ENCODE results near the gene TRIM47.
"Not testable (repeated sequence)": the region's sequence is repeated elsewhere in the genome, so short reads cannot be mapped to it uniquely, and the experiment has no call there.

The TRIM47 gene

DNA sequence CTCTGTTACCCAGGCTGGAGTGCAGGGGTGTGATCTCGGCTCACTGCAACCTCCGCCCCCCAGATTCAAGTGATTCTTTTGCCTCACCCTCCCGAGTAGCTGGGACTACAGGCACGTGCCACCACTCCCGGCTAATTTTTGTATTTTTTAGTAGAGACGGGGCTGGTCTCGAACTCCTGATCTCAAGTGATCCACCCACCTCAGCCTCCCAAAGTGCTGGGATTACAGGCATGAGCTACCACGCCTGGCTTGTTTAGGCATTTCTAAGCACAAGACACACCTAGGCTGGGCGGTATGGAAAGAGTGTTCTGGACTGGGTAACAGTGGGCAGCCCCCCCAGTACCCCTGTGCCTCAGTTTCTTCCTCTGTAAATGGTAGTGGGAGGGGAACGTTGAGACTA is 8.2 kb downstream of the TRIM47 start:
- not testable (repeated sequence) for DNase-seq (ENCODE audit: low spot score)

DNA sequence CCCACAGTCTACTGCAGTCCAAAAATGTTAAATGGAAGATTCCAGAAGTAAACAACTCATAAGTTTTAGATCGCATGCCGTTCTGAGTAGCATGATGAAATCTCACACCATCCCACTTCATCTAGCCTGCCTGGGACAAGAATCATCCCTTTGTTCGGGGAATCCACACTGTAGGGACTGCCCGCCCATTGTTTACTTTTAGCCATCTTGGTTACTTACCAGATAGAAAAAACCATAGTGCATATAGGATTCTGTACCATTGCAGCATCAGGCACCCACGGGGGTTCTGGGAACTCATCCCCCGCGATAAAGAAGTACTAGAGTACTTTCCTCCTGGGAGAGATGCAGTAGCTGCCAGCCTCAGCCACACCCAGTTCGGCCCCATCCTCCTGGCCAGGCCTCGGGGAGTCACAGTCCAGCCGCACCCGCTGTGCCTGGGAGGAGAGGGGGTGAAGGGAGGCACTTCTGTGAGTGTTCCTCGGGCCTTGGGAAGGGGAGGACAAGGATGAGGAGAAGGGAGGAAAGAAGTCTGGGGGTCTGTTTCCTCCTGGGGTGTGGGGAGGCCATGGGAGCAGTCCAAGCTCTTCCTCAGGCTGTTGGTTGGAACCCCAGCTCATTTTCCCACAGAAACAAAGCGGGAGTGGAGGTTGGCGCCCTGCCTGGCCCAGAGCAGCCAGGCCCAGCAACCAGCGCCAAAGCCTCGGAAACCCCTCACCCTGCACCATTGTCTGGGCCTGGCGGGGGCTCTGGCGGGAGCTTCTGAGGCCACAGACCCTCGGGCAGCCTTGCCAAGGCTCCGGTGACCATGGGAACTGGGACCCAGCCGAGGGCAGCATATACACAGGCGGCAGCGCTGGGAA is 8.9 kb downstream of the TRIM47 start:
- DNase-seq (ENCODE audit: low spot score) = peak; percentile 63

DNA sequence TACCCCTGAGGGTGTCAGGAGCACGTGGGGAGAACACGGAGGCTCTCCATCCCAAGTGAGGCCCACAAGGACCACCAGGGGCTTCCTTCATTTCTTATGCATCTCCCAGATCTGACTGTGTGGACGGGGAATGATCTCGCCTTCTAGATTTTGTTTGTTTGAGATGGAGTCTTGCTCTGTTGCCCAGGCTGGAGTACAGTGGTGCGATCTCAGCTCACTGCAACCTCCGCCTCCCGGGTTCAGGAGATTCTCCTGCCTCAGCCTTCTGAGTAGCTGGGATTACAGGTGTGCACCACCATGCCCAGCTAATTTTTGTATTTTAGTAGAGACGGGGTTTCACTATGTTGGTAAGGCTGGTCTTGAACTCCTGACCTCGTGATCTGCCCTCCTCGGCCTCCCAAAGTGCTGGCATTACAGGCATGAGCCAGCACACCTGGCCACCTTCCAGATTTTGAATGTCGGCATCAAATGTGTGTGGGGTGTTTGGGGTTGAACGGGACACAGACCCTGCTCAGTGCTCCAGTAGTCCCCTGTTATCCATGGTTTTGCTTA is 9.6 kb downstream of the TRIM47 start:
- not testable (repeated sequence) for DNase-seq (ENCODE audit: low spot score)

GRCh38 chr17:75865404-75866188 is 12.8 kb downstream of the TRIM47 start:
- DNase-seq (ENCODE audit: low spot score) = not testable (repeated sequence)

DNA sequence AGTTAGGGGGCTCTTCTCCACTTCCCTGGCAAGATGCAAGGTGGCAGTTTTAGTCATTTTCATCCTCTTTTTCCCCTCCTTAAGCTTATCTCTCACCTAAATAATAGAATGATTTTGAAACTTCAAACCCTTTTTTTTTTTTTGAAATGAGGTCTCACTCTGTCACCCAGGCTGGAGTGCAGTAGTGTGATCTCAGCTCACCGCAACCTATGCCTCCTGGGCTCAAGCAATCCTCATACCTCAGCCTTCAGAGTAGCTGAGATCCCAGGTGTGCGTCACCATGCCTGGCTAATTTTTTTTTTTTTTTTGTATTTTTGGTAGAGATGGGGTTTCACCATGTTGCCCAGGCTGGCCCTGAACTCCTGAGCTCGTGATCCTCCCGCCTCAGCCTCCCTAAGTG is 13.5 kb downstream of the TRIM47 start:
- not testable (repeated sequence) for DNase-seq (ENCODE audit: low spot score)

- peak; percentile 66 for DNase-seq (ENCODE audit: low spot score)
Measured at GRCh38 chr17:75864448-75864871, 13.9 kb downstream of the TRIM47 start.

- no peak for DNase-seq (ENCODE audit: low spot score)
Measured at GRCh38 chr17:75861927-75862317, 16.5 kb downstream of the TRIM47 start.

GRCh38 chr17:75859358-75859757 is 19.0 kb downstream of the TRIM47 start:
- not testable (repeated sequence) for DNase-seq (ENCODE audit: low spot score)

- no peak for DNase-seq (ENCODE audit: low spot score)
Measured at GRCh38 chr17:75856062-75856756, 22.2 kb downstream of the TRIM47 start.

DNA sequence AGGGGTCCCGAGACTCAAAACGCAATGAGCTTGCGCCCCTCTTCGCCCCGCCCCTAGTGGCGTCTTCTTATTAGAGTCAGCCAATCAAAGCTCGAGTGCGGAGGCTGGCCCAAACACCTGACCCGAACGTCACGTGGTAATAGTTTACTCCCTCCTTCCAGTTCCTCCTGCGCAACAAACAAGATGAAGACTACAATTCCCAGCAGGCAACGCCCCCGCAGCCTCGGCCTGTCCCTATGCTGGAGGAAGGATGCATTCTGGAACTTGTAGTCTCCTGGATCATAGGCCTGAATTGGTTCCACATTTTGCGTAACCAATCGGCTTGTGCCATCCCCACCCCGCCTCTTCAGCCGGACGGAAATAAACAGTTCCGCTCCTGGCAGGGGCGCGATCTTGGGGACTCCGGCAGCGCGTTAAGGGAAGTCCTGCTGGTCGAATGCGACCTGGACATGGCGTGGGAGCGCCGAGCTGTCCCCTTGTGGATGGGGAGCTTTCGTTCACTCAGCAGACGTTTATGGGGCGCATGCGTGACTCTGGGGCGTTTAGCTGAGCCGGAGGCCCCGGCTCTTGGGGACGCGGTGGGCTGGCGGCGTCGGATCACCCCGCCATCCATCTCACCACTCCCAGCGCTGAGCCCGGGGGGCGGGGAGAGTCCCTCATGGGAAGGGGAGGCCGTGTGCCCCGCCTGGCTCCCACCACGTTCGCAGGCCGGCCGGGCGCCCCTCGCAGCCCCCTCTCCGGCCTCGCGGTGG is 22.9 kb downstream of the TRIM47 start, which contains the start of gene WBP2:
Gene WBP2, minus strand, starts transcription at position 26 of the 752 bp plus-strand sequence. CDS start 38 bp downstream, outside the sequence.
- DNase-seq (ENCODE audit: low spot score) = peak; percentile 99

DNA sequence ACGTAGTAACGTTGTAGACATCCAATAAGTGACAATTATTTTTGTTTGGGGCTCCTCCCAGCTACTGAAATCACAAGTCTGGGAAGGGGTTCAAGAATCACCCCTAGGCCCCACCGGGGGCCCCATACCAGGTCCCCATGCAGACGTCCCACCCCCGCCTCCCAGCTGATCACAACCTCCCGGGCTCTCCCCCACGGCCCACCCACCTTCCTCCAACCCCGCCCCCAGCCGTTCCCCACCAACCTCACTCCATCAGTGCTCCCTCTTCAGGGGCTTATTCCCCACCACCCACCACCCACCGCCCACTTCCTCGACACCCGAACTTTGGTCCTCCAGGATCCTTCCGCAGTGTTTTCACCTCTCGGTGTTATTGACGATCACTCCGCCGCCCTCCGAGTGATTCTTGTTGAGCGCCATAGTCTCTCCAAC is 23.5 kb downstream of the TRIM47 start:
- no peak for DNase-seq (ENCODE audit: low spot score)

DNA sequence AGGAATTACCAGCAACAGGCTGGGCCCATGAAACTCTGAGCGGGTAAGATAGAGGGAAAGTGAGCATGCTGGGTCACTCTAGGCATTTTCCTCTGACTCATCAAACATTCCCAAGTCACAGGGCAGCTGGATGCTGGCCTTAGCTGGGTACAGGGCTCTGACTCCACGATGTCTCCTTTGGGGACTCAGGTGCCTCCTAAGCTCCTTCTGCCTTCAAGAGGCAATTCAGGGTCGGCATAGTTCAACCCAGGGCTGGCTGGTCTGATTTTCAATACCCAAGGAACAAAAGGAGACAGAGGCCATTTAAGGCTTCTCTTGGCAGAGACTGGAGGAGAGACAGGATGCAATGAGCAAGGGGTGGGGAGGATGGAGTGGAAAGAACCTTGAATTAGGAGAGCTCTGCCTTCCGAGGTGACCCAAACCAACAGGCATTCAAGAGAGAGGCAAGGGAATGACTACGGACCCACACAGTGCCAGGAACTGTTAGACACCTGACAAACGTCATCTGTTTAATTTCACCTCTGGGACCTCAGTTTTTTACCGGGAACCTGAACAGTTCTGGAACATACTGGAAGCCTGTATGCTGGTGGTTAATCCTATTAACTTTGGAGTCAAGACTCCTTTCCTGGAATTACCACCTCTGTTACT is 24.2 kb downstream of the TRIM47 start:
- DNase-seq (ENCODE audit: low spot score) = peak; percentile 79

GRCh38 chr17:75853433-75853832 is 24.9 kb downstream of the TRIM47 start:
- DNase-seq (ENCODE audit: low spot score) = peak; percentile 60

GRCh38 chr17:75851693-75851991 is 26.7 kb downstream of the TRIM47 start:
- not testable (repeated sequence) for DNase-seq (ENCODE audit: low spot score)

DNA sequence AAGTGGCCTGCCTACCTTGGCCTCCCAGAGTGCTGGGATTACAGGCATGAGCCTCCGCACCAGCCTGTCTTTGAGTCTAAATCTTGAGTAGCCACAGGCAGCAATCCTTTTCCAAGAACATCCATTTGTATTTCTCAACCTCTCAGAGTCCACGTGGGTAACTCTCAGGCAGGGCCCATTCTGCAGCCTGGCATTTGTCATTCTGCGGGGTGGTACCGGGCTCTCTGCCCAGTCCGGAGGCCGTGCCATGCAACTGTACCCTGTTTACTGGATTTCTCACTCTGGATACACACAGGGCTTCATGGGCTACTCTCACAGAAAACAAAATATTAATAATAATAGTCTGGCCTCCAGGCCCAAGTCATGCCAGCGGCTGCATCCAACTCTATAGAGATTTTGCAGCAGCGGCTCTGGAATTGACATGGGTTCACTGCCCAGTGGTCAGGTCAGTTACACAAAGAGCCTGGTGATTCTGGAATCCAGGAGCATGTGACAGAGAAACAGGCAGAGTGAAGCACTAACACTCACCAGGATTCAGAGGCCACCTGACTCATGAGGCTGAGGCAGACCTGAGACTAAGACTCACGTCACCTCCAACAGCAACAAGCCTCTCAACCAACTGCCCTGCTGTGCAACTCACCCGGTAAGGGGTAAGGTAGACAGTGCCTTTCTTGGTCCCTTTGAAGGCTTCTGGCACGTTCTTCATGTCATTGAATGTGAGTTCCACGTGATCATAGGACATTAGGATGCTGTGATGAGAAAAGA is 27.3 kb downstream of the TRIM47 start:
- DNase-seq (ENCODE audit: low spot score) = no peak

- DNase-seq (ENCODE audit: low spot score) = no peak
Measured at GRCh38 chr17:75849724-75850123, 28.7 kb downstream of the TRIM47 start.

DNA sequence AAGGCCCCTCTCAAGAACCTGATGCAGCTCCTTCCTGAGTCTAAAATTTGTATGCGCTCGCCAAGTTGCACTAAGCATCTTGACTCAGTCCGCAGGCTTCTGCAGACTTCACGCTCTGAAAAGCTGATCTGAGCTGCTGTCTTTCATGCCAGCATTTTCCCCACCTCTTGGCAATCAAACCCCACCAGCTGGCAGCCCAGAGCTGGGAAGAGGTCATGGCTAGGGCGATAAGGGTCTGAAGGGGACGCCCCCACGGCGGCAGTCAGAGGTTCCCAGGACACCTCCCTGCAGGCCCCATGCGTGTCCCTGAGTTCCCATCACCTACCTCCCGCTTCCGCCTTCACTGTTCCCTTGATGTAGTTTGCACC is 29.1 kb downstream of the TRIM47 start:
- no peak for DNase-seq (ENCODE audit: low spot score)

DNA sequence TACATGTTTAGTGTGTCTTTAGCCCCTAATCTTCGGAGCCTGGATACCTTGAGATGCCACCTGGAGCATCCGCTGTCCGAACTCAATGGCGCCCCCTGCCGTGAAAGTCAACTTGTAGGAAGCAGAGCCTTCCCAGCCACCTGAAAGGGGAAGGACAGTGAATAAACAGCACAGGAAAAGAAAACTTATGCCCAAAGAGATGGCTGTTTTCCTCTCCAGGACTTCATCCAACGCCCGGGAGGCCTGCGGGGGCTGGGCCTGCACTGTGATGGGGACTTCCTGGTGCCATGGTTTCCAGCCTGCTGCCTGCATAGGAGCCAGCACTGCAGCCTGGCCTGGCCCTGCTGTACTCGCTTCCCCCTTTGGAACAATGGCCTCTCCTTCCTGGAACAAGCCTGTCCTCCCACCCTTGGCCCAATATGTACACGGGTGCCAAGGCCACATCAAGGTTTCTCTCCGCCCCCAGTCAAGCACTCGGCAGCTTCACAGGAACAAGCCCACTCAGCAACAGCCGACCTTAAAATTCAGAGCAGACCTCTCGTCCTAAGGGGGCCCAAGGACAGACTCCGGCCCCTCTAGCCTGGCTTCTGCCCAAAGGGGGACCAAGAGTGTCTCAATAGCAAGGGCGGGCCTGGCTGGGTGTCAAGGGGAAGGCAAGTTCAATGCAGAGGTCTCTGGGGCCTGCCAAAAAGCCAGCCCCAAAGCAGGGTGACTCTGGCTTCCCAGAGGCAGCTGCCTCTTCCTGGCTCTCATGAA is 29.7 kb downstream of the TRIM47 start:
- no peak for DNase-seq (ENCODE audit: low spot score)

Data from AG08395 (cell line).